GM23248 (cell line): ENCODE data around the gene STRA6. TPM values are rescaled to one million over a fixed set of nuclear protein-coding genes. Genes with fewer than 3 reads are reported as not detected.
A peak's percentile ranks its signal among the peaks of the same experiment; 100 is the strongest.

ENCODE experiments used
- DNase-seq: peaks from one replicate; pipeline ENCODE4 v3.0.0-alpha.2; 2015
- H2AFZ ChIP-seq: fragments of 200-600 bp; sonication (generic); 2 replicates; pipeline ENCODE4 v1.6.1; 2016; ENCODE audit warnings: antibody characterized with exemption
- H3F3A ChIP-seq: fragments of 200-600 bp; sonication (generic); 2 replicates; pipeline ENCODE4 v1.6.1; 2016; ENCODE audit warnings: mild to moderate bottlenecking, antibody characterized with exemption, mixed run types; ENCODE audit not compliant: insufficient read depth
- H3K27ac ChIP-seq: fragments of 200-600 bp; sonication (generic); 2 replicates; pipeline ENCODE4 v1.5.1; 2016; ENCODE audit warnings: mild to moderate bottlenecking
- H3K27me3 ChIP-seq: fragments of 200-600 bp; sonication (generic); replicated peaks from 2 replicates; pipeline ENCODE4 v1.6.1; 2016; ENCODE audit warnings: mild to moderate bottlenecking; ENCODE audit not compliant: insufficient read depth
- H3K36me3 ChIP-seq: fragments of 200-600 bp; sonication (generic); 2 replicates; pipeline ENCODE4 v1.6.1; 2016; ENCODE audit warnings: low read depth, mild to moderate bottlenecking
- H3K4me1 ChIP-seq: fragments of 200-600 bp; sonication (generic); 2 replicates; pipeline ENCODE4 v1.6.1; 2016; ENCODE audit warnings: mild to moderate bottlenecking; ENCODE audit not compliant: insufficient read depth
- H3K4me2 ChIP-seq: fragments of 200-600 bp; sonication (generic); one replicate; pipeline ENCODE4 v1.6.1; 2016; ENCODE audit warnings: mild to moderate bottlenecking; ENCODE audit not compliant: unreplicated experiment
- H3K4me3 ChIP-seq: fragments of 200-600 bp; sonication (generic); 2 replicates; pipeline ENCODE4 v1.5.1; 2016; ENCODE audit warnings: mild to moderate bottlenecking
- H3K79me2 ChIP-seq: fragments of 200-600 bp; sonication (generic); 2 replicates; pipeline ENCODE4 v1.6.1; 2016; ENCODE audit warnings: mild to moderate bottlenecking; ENCODE audit not compliant: insufficient read depth
- H3K9ac ChIP-seq: fragments of 200-600 bp; sonication (generic); 2 replicates; pipeline ENCODE4 v1.6.1; 2016; ENCODE audit warnings: mild to moderate bottlenecking
- H3K9me2 ChIP-seq: fragments of 200-600 bp; sonication (generic); 2 replicates; pipeline ENCODE4 v1.6.1; 2016; ENCODE audit warnings: mixed run types, mild to moderate bottlenecking, moderate library complexity; ENCODE audit not compliant: insufficient read depth
- H3K9me3 ChIP-seq: fragments of 200-600 bp; sonication (generic); one replicate; pipeline ENCODE4 v1.6.1; 2017; ENCODE audit warnings: low read depth
- H4K20me1 ChIP-seq: fragments of 200-600 bp; sonication (generic); 2 replicates; pipeline ENCODE4 v1.6.0; 2016; ENCODE audit not compliant: insufficient read depth
- EZH2 ChIP-seq: fragments of 200-600 bp; sonication (generic); IDR thresholded peaks from 2 replicates; pipeline ENCODE4 v1.6.1; 2018; ENCODE audit warnings: antibody characterized with exemption, mild to moderate bottlenecking; ENCODE audit not compliant: insufficient read depth, poor library complexity, severe bottlenecking
- EZH2phosphoT487 ChIP-seq: fragments of 200-600 bp; sonication (generic); IDR thresholded peaks from 2 replicates; pipeline ENCODE4 v1.6.1; 2018; ENCODE audit warnings: antibody characterized with exemption, moderate library complexity, mild to moderate bottlenecking, low read depth; ENCODE audit not compliant: insufficient read depth
- WGBS, 2 experiments: methylation state at CpG; one replicate each; pipeline ENCODE4 v1.1.6; 2015 to 2017; ENCODE audit warnings: low lambda C conversion rate in 2 of 2, low coverage in 1 of 2; ENCODE audit errors: missing lambda C conversion rate in 2 of 2; 5-methylcytosine and 5-hydroxymethylcytosine counted together
- in situ Hi-C: fragments of 300-500 bp; cut with MboI; formaldehyde crosslinking; loops from 2 replicates; pipeline ENCODE4 v1.15.0; 2020
- polyA plus RNA-seq: library from polyadenylated mRNA; unstranded; fragments of >200 nt; fragmentation: Nextera tagmentation; extraction: Ambion mirVana; gene quantifications from 2 replicates; pipeline ENCODE4 v1.2.1, GENCODE V29; 2016
- total RNA-seq: library from RNA; depleted of rRNA; stranded (reverse); fragments of >200 nt; shearing (Covaris generic); gene quantifications from 2 replicates; pipeline ENCODE4 v1.2.3, GENCODE V29; 2014

Gene STRA6
- total and polyA plus RNA-seq, 2 experiments from 2014 or later = not detected

- Histone ChIP-seq H3K27ac (no peak overlapping the region), H3F3A (no peaks in the 10 kb centered on the region; the same call in 1 of the 2 replicates), H3K9me3 (no peaks in the 10 kb centered on the region), H3K79me2 (no peaks in the 10 kb centered on the region), H2AFZ (peak overlapping the region; percentile 67), H3K36me3 (no peaks in the 10 kb centered on the region), H3K9ac (peak overlapping the region; percentile 66), H4K20me1 (no peaks in the 10 kb centered on the region), H3K27me3 (peaks cover 29% of the 10 kb centered on the region), H3K4me2 (peak overlapping the region; percentile 65), H3K4me3 (peak overlapping the region; percentile 63), H3K4me1 (peaks cover 6% of the 10 kb centered on the region; the same call in 1 of the 2 replicates), H3K9me2 (no peaks in the 10 kb centered on the region)
- no peak for TF ChIP-seq EZH2phosphoT487
- TF ChIP-seq EZH2 = no peak
- in situ Hi-C loops = no loop called here
- DNase-seq = no peak
- WGBS, 2 experiments = 3 to 4% methylated on average over 8 to 26 of the region's 26 CpGs
Measured at GRCh38 chr15:74136540-74136813, 66.1 kb downstream of the STRA6 start.

- in situ Hi-C loops = no loop called here
- Histone ChIP-seq H3K4me3 (no peak overlapping the region), H3K27me3 (peaks cover 42% of the 10 kb centered on the region), H3K9me2 (no peaks in the 10 kb centered on the region), H3K9me3 (no peaks in the 10 kb centered on the region), H3K4me1 (peaks cover 6% of the 10 kb centered on the region; the same call in 1 of the 2 replicates), H3K9ac (no peak overlapping the region), H4K20me1 (no peaks in the 10 kb centered on the region), H2AFZ (no peak overlapping the region), H3K27ac (no peak overlapping the region), H3K4me2 (no peak overlapping the region), H3K36me3 (no peaks in the 10 kb centered on the region), H3F3A (no peaks in the 10 kb centered on the region; the same call in 1 of the 2 replicates), H3K79me2 (no peaks in the 10 kb centered on the region)
- WGBS, 2 experiments = 25 to 32% methylated on average over 24 to 27 of the region's 27 CpGs
- TF ChIP-seq EZH2phosphoT487 (no peak), EZH2 (no peak)
- no peak for DNase-seq
Measured at GRCh38 chr15:74135041-74135565, 67.5 kb downstream of the STRA6 start.

- DNase-seq = peak; percentile 74
- Histone ChIP-seq H3K27ac (no peak overlapping the region), H3K9me2 (no peaks in the 10 kb centered on the region), H3K4me3 (no peak overlapping the region), H3K9ac (no peak overlapping the region), H3K9me3 (no peaks in the 10 kb centered on the region), H3F3A (no peaks in the 10 kb centered on the region; the same call in 1 of the 2 replicates), H3K27me3 (peaks cover 46% of the 10 kb centered on the region), H3K79me2 (no peaks in the 10 kb centered on the region), H3K36me3 (no peaks in the 10 kb centered on the region), H3K4me2 (no peak overlapping the region), H2AFZ (no peak overlapping the region), H4K20me1 (no peaks in the 10 kb centered on the region), H3K4me1 (peaks cover 10% of the 10 kb centered on the region; the same call in 1 of the 2 replicates)
- in situ Hi-C loops = loop anchor here (5.0 kb wide), 1 partner anchor 173 kb away; no protein-coding TSS in a partner anchor
- 12 to 18% methylated on average over 43 to 50 of the region's 53 CpGs for WGBS, 2 experiments
- TF ChIP-seq EZH2phosphoT487 (no peak), EZH2 (no peak)
Measured at GRCh38 chr15:74134387-74135027, 68.1 kb downstream of the STRA6 start.

GRCh38 chr15:74133694-74134386 lies 68.7 kb downstream of the STRA6 start:
- no peak for DNase-seq
- Histone ChIP-seq H3K9me2 (no peaks in the 10 kb centered on the region), H3K4me1 (peaks cover 13% of the 10 kb centered on the region; the same call in 1 of the 2 replicates), H4K20me1 (no peaks in the 10 kb centered on the region), H3K4me3 (no peak overlapping the region), H3K4me2 (no peak overlapping the region), H3F3A (no peaks in the 10 kb centered on the region; the same call in 1 of the 2 replicates), H2AFZ (no peak overlapping the region), H3K27me3 (peaks cover 53% of the 10 kb centered on the region), H3K79me2 (no peaks in the 10 kb centered on the region), H3K27ac (no peak overlapping the region), H3K36me3 (no peaks in the 10 kb centered on the region), H3K9ac (no peak overlapping the region), H3K9me3 (no peaks in the 10 kb centered on the region)
- in situ Hi-C loops = loop anchor here (5.0 kb wide), 1 partner anchor 173 kb away; no protein-coding TSS in a partner anchor
- WGBS, 2 experiments = 19% methylated on average over 56 to 67 of the region's 71 CpGs
- no peak for TF ChIP-seq EZH2
- TF ChIP-seq EZH2phosphoT487 = no peak
